Colonic mucosa (tissue), 4 donors: ENCODE results near the gene HOXA9. TPM values are rescaled to one million over a fixed set of nuclear protein-coding genes. Genes with fewer than 3 reads are reported as not detected.

Source experiments
- DNase-seq: peaks from one replicate; pipeline ENCODE4 v3.0.0-alpha.2; 2020
- H3K27ac ChIP-seq: fragments of 200-600 bp; one replicate; pipeline ENCODE4 v1.8.0; 2021
- H3K27me3 ChIP-seq: fragments of 200-600 bp; one replicate; pipeline ENCODE4 v1.8.0; 2021
- H3K36me3 ChIP-seq: fragments of 200-600 bp; one replicate; pipeline ENCODE4 v1.8.0; 2021
- H3K4me1 ChIP-seq: fragments of 200-600 bp; one replicate; pipeline ENCODE4 v1.8.0; 2021; ENCODE audit warnings: mild to moderate bottlenecking
- H3K4me3 ChIP-seq: fragments of 200-600 bp; one replicate; pipeline ENCODE4 v1.8.0; 2021
- H3K9ac ChIP-seq, 2 donors: one replicate each; pipeline ENCODE4 v1.7.0; 2013; ENCODE audit warnings: control low read depth in 2 of 2, low read depth in 2 of 2, low read length in 2 of 2
- H3K9me3 ChIP-seq: fragments of 200-600 bp; one replicate; pipeline ENCODE4 v1.8.0; 2021
- CTCF ChIP-seq: fragments of 200-600 bp; IDR thresholded peaks from one replicate; pipeline ENCODE4 v1.8.0; 2022; ENCODE audit warnings: antibody characterized with exemption, mild to moderate bottlenecking
- intact Hi-C: fragments of 100-400 bp; cut with DNase I; formaldehyde crosslinking; loops from one replicate; pipeline ENCODE4 v1.14.1; 2022
- total RNA-seq, 2 donors: library from RNA; stranded (reverse); fragmentation: NEBNext Ultra II Directional in 1 of 2; extraction: Animal tissue kit (Norgen Biotek cat#: 25700) in 1 of 2; gene quantifications; one replicate each; pipeline ENCODE4 v1.2.1, GENCODE V29; 2021
- donor health status: healthy.
- donor health status: DM: no; HTN: no; CAD: no.
- donor health status: DM: no; HTN: no; CAD: no.

Gene HOXA9
- total RNA-seq, 2 donors from 2014 or later, result 19.5 to 22.1 TPM

- Histone ChIP-seq H3K9me3 (no peaks in the 10 kb centered on the region), H3K4me1 (peaks cover 17% of the 10 kb centered on the region), H3K36me3 (no peaks in the 10 kb centered on the region), H3K9ac (peak within 1 kb of the TSS; percentile 75 to 100), H3K27me3 (no peaks in the 10 kb centered on the region), H3K4me3 (peak within 1 kb of the TSS; percentile 43), H3K27ac (peak within 1 kb of the TSS; percentile 84)
- TF ChIP-seq CTCF, result peak; percentile 80
- intact Hi-C loops, result loop anchor here (5.0 kb wide), 1 partner anchor 36 kb away; no protein-coding TSS in a partner anchor
- peak; percentile 85 for DNase-seq
Measured at GRCh38 chr7:27143023-27143949, 22.1 kb downstream of the HOXA9 start, which contains the start of gene HOXA5. TSS of gene HOXA5 (minus strand) at chr7:27143681. CDS start at chr7:27143607, 74 bp downstream.

GRCh38 chr7:27142580-27143022 lies 22.7 kb downstream of the HOXA9 start:
- Histone ChIP-seq H3K9me3 (no peaks in the 10 kb centered on the region), H3K36me3 (no peaks in the 10 kb centered on the region), H3K27me3 (no peaks in the 10 kb centered on the region), H3K4me1 (peaks cover 17% of the 10 kb centered on the region), H3K27ac (peak overlapping the region; percentile 84), H3K9ac (peak overlapping the region; percentile 75 to 100), H3K4me3 (peak overlapping the region; percentile 43)
- DNase-seq, result peak; percentile 32
- TF ChIP-seq CTCF, result no peak
- intact Hi-C loops, result loop anchor here (5.0 kb wide), 1 partner anchor 35 kb away; no protein-coding TSS in a partner anchor

GRCh38 chr7:27141923-27142579 lies 23.3 kb downstream of the HOXA9 start:
- peak overlapping the region; percentile 43 for H3K4me3 ChIP-seq
- H3K36me3 ChIP-seq, result no peaks in the 10 kb centered on the region
- H3K4me1 ChIP-seq, result peaks cover 12% of the 10 kb centered on the region
- no peak for TF ChIP-seq CTCF
- H3K9me3 ChIP-seq, result no peaks in the 10 kb centered on the region
- H3K9ac ChIP-seq, result peak overlapping the region; percentile 75 to 100
- DNase-seq, result peak; percentile 53
- H3K27me3 ChIP-seq, result no peaks in the 10 kb centered on the region
- intact Hi-C loops, result loop anchor here (5.0 kb wide), 1 partner anchor 35 kb away; no protein-coding TSS in a partner anchor
- peak overlapping the region; percentile 84 for H3K27ac ChIP-seq

- Histone ChIP-seq H3K36me3 (no peaks in the 10 kb centered on the region), H3K27ac (peak overlapping the region; percentile 84), H3K4me3 (peak overlapping the region; percentile 43), H3K9me3 (no peaks in the 10 kb centered on the region), H3K27me3 (no peaks in the 10 kb centered on the region), H3K9ac (peak overlapping the region; percentile 75 to 100), H3K4me1 (peaks cover 9% of the 10 kb centered on the region)
- intact Hi-C loops, result loop anchor here (5.0 kb wide), 1 partner anchor 34 kb away; no protein-coding TSS in a partner anchor
- TF ChIP-seq CTCF, result no peak
- peak; percentile 27 for DNase-seq
Measured at GRCh38 chr7:27141137-27141922, 24.0 kb downstream of the HOXA9 start.
